Transverse colon (tissue), 4 donors: ENCODE data around the gene APC2.

Experiments used
- POLR2AphosphoS5 ChIP-seq, 3 donors: sonication (generic); formaldehyde crosslinking; IDR thresholded peaks; one replicate each; pipeline ENCODE4 v1.6.1; 2016; ENCODE audit warnings: antibody characterized with exemption in 3 of 3
- TF ChIP-seq, protein P1 (sequence below), 5 experiments: fragments of 200-600 bp in 3 of 5; fragments of 450-650 bp in 2 of 5; sonication (generic) in 3 of 5; IDR thresholded peaks; 1 replicate in 2 of 5; 2 replicates in 3 of 5; pipeline ENCODE4 v1.5.1; 2016 to 2017; ENCODE audit warnings: antibody characterized with exemption in 5 of 5, inconsistent platforms in 3 of 5, mild to moderate bottlenecking in 2 of 5, moderate library complexity in 1 of 5

GRCh38 chr19:1508507-1508856 is 58.6 kb downstream of the APC2 start:
- TF ChIP-seq, protein P1, sequence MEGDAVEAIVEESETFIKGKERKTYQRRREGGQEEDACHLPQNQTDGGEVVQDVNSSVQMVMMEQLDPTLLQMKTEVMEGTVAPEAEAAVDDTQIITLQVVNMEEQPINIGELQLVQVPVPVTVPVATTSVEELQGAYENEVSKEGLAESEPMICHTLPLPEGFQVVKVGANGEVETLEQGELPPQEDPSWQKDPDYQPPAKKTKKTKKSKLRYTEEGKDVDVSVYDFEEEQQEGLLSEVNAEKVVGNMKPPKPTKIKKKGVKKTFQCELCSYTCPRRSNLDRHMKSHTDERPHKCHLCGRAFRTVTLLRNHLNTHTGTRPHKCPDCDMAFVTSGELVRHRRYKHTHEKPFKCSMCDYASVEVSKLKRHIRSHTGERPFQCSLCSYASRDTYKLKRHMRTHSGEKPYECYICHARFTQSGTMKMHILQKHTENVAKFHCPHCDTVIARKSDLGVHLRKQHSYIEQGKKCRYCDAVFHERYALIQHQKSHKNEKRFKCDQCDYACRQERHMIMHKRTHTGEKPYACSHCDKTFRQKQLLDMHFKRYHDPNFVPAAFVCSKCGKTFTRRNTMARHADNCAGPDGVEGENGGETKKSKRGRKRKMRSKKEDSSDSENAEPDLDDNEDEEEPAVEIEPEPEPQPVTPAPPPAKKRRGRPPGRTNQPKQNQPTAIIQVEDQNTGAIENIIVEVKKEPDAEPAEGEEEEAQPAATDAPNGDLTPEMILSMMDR (IDR thresholded peaks at IDR 0.05), result no peak
- TF ChIP-seq POLR2AphosphoS5 (IDR thresholded peaks at IDR 0.05), result no peak
